Measurements from ENCODE around the gene SLC22A4. TPM values are rescaled to one million over a fixed set of nuclear protein-coding genes. Genes with fewer than 3 reads are reported as not detected.

The SLC22A4 gene
- polyA plus RNA-seq, 1 donor (not counting 4 experiments of a cell fraction or from before 2014, with no cell fraction given), result 1.4 TPM

- Histone ChIP-seq H3K27ac (ENCODE audit: control insufficient read depth, insufficient read depth, low read length) (no peak overlapping the region), H3K79me2 (ENCODE audit: control insufficient read depth, insufficient read depth, low read length) (no peaks in the 10 kb centered on the region), H3K4me3 (ENCODE audit: control insufficient read depth in 2 of 3, extremely low read depth in 1 of 3, insufficient read depth in 2 of 3, low read depth in 1 of 3, low read length in 3 of 3) (no peak overlapping the region), H3K9me1 (ENCODE audit: control insufficient read depth, extremely low read depth, insufficient read depth, low read length) (no peaks in the 10 kb centered on the region), H3K4me2 (ENCODE audit: control insufficient read depth, extremely low read depth, insufficient read depth, low read depth, low read length) (no peak overlapping the region), H4K20me1 (ENCODE audit: control insufficient read depth, extremely low read depth, insufficient read depth, low read length) (no peaks in the 10 kb centered on the region), H3K27me3 (ENCODE audit: control insufficient read depth, extremely low read depth, insufficient read depth, low read length) (no peaks in the 10 kb centered on the region), H2AFZ (ENCODE audit: control insufficient read depth, low read length) (no peak overlapping the region), H3K9me3 (ENCODE audit: control insufficient read depth, low read depth, low read length) (no peaks in the 10 kb centered on the region), H3K36me3 (ENCODE audit: control insufficient read depth in 2 of 2, extremely low read depth in 1 of 2, insufficient read depth in 2 of 2, low read length in 2 of 2) (no peaks in the 10 kb centered on the region), H3K4me1 (ENCODE audit: control insufficient read depth, extremely low read depth, insufficient read depth, low read length) (no peaks in the 10 kb centered on the region), H3K9ac (ENCODE audit: control insufficient read depth, extremely low read depth, insufficient read depth, low read length) (no peak overlapping the region)
- dilution Hi-C loops (cut with MboI; ENCODE audit: extremely low pct_ligation_motif_present, low sequenced_read_pairs), result no loop called here
- DNase-seq (ENCODE audit: low read depth, low spot score) (no peak), FAIRE-seq (no peak)
- TF ChIP-seq EZH2 (IDR thresholded peaks at IDR 0.05; ENCODE audit: low read length), result no peak
- TF ChIP-seq CTCF (optimal IDR thresholded peaks at IDR 0.05 in 1 of 3, IDR thresholded peaks at IDR 0.05 in 1 of 3, conservative IDR thresholded peaks at IDR 0.05 in 1 of 3; ENCODE audit: extremely low read depth in 1 of 3, insufficient read depth in 2 of 3, low read length in 3 of 3), result no peak
Measured at GRCh38 chr5:132280371-132281240, 13.6 kb upstream of the SLC22A4 start.

GRCh38 chr5:132281856-132282614 is 12.2 kb upstream of the SLC22A4 start:
- Histone ChIP-seq H4K20me1 (ENCODE audit: control insufficient read depth, extremely low read depth, insufficient read depth, low read length) (no peaks in the 10 kb centered on the region), H3K9me3 (ENCODE audit: control insufficient read depth, low read depth, low read length) (no peaks in the 10 kb centered on the region), H3K9ac (ENCODE audit: control insufficient read depth, extremely low read depth, insufficient read depth, low read length) (no peak overlapping the region), H3K36me3 (ENCODE audit: control insufficient read depth in 2 of 2, extremely low read depth in 1 of 2, insufficient read depth in 2 of 2, low read length in 2 of 2) (no peaks in the 10 kb centered on the region), H3K27ac (ENCODE audit: control insufficient read depth, insufficient read depth, low read length) (no peak overlapping the region), H3K4me2 (ENCODE audit: control insufficient read depth, extremely low read depth, insufficient read depth, low read depth, low read length) (no peak overlapping the region), H2AFZ (ENCODE audit: control insufficient read depth, low read length) (no peak overlapping the region), H3K4me1 (ENCODE audit: control insufficient read depth, extremely low read depth, insufficient read depth, low read length) (no peaks in the 10 kb centered on the region), H3K27me3 (ENCODE audit: control insufficient read depth, extremely low read depth, insufficient read depth, low read length) (no peaks in the 10 kb centered on the region), H3K4me3 (ENCODE audit: control insufficient read depth in 2 of 3, extremely low read depth in 1 of 3, insufficient read depth in 2 of 3, low read depth in 1 of 3, low read length in 3 of 3) (no peak overlapping the region), H3K79me2 (ENCODE audit: control insufficient read depth, insufficient read depth, low read length) (no peaks in the 10 kb centered on the region), H3K9me1 (ENCODE audit: control insufficient read depth, extremely low read depth, insufficient read depth, low read length) (no peaks in the 10 kb centered on the region)
- FAIRE-seq (no peak), DNase-seq (ENCODE audit: low read depth, low spot score) (no peak)
- dilution Hi-C loops (cut with MboI; ENCODE audit: extremely low pct_ligation_motif_present, low sequenced_read_pairs), result no loop called here
- TF ChIP-seq CTCF (optimal IDR thresholded peaks at IDR 0.05 in 1 of 3, IDR thresholded peaks at IDR 0.05 in 1 of 3, conservative IDR thresholded peaks at IDR 0.05 in 1 of 3; ENCODE audit: extremely low read depth in 1 of 3, insufficient read depth in 2 of 3, low read length in 3 of 3) (peak; percentile 11 to 58 (median 24)), EZH2 (IDR thresholded peaks at IDR 0.05; ENCODE audit: low read length) (no peak)
